GM12801 (cell line): ENCODE results near the gene B3GALNT2.

Experiments
- CTCF ChIP-seq: IDR thresholded peaks from one replicate; pipeline ENCODE4 v1.5.1; 2011; ENCODE audit warnings: control low read depth; ENCODE audit not compliant: insufficient read length; ENCODE audit errors: extremely low read depth

Gene B3GALNT2

GRCh38 chr1:235495030-235495429 is 9.2 kb downstream of the B3GALNT2 start:
- no peak for TF ChIP-seq CTCF

- TF ChIP-seq CTCF, result no peak
Measured at GRCh38 chr1:235494531-235494930, 9.7 kb downstream of the B3GALNT2 start.

- no peak for TF ChIP-seq CTCF
Measured at GRCh38 chr1:235491644-235492043, 12.6 kb downstream of the B3GALNT2 start.

GRCh38 chr1:235486321-235486720 is 17.9 kb downstream of the B3GALNT2 start:
- TF ChIP-seq CTCF, result no peak

- TF ChIP-seq CTCF, result no peak
Measured at GRCh38 chr1:235485558-235485957, 18.7 kb downstream of the B3GALNT2 start.

- no peak for TF ChIP-seq CTCF
Measured at GRCh38 chr1:235483090-235483489, 21.2 kb downstream of the B3GALNT2 start.

- no peak for TF ChIP-seq CTCF
Measured at GRCh38 chr1:235473806-235474205, 30.4 kb downstream of the B3GALNT2 start.
